ENCODE results near the gene TTN. TPM values are rescaled to one million over a fixed set of nuclear protein-coding genes. Genes with fewer than 3 reads are reported as not detected.

TTN gene
- total RNA-seq, 1 experiment from 2014 or later = 0.13 TPM

DNA sequence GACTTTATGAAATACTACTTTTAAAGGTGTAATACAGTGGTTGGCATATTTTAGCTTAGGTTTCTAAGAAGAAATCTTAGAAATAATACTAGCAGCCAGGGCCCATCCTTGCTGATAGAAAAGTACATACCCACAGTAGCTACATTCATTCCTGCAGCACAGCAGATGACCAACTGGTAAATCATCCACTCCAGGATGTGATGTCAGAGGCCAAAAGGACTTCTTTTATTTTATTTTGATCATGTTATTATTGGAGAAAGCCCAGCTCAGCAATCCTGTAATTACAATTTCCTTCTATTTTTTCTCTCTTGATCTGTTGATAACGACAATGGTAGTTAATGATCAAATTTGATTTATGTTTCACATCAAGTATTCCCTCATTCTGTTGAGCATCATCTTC is 18.0 kb upstream of the TTN start:
- H3K9me3 ChIP-seq (ENCODE audit: control insufficient read depth, insufficient read depth, low read depth, low read length) = no peaks in the 10 kb centered on the region
- DNase-seq (ENCODE audit: low read depth, low spot score) (no peak), ATAC-seq (no peak)
- H3K27ac ChIP-seq (ENCODE audit: low read length) = no peak overlapping the region
- H3K4me3 ChIP-seq (ENCODE audit: low read depth in 2 of 2, low read length in 2 of 2) = no peak overlapping the region
- TF ChIP-seq CTCF (IDR thresholded peaks at IDR 0.05) (no peak), SIN3A (IDR thresholded peaks at IDR 0.05; ENCODE audit: borderline replicate concordance, insufficient read depth, low read depth, low read length) (no peak), POLR2AphosphoS5 (IDR thresholded peaks at IDR 0.05; ENCODE audit: low read depth, low read length) (no peak), TCF7L2 (IDR thresholded peaks at IDR 0.05; ENCODE audit: low read depth, low read length) (no peak), REST (IDR thresholded peaks at IDR 0.05; ENCODE audit: insufficient read depth in 1 of 2, low read depth in 2 of 2, low read length in 1 of 2) (no peak)
- H3K4me1 ChIP-seq (ENCODE audit: control insufficient read depth, insufficient read depth, low read length) = no peaks in the 10 kb centered on the region
- no peaks in the 10 kb centered on the region for H3K36me3 ChIP-seq (ENCODE audit: control insufficient read depth, insufficient read depth, low read length)
- intact Hi-C loops (cut with micrococcal nuclease; ENCODE audit: unreplicated experiment) = no loop called here
- BruUV-seq (replicated peaks) = no TSS peak
- H3K27me3 ChIP-seq (ENCODE audit: control insufficient read depth, insufficient read depth, low read length) = no peaks in the 10 kb centered on the region
- in situ Hi-C loops (cut with HindIII; ENCODE audit: low pct_unique_long_range_greater_than_20kb, low sequenced_read_pairs) = no loop called here
- ChIA-PET POLR2A (no interaction called here), CTCF (no interaction called here)

DNA sequence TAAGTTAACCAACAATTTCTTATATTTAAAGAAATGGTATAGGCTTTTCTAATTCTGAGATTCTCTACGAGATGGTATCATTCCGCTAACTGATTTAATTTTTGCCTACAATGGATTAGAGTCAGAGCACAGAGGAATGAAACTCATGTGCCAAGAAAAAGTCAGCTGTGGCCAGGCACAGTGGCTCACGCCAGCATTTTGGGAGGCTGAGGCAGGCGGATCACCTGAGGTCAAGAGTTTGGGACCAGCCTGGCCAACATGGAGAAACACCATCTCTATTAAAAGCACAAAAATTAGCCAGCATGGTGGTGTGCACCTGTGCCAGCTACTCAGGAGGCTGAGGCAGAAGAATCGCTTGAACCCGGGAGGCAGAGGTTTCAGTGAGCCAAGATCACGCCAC is 17.0 kb upstream of the TTN start:
- Histone ChIP-seq H3K4me1 (ENCODE audit: control insufficient read depth, insufficient read depth, low read length) (no peaks in the 10 kb centered on the region), H3K36me3 (ENCODE audit: control insufficient read depth, insufficient read depth, low read length) (no peaks in the 10 kb centered on the region), H3K27me3 (ENCODE audit: control insufficient read depth, insufficient read depth, low read length) (no peaks in the 10 kb centered on the region), H3K27ac (ENCODE audit: low read length) (no peak overlapping the region), H3K4me3 (ENCODE audit: low read depth in 2 of 2, low read length in 2 of 2) (no peak overlapping the region), H3K9me3 (ENCODE audit: control insufficient read depth, insufficient read depth, low read depth, low read length) (no peaks in the 10 kb centered on the region)
- TF ChIP-seq CTCF (IDR thresholded peaks at IDR 0.05) = no peak
- TF ChIP-seq TCF7L2 (IDR thresholded peaks at IDR 0.05; ENCODE audit: low read depth, low read length) = no peak
- no peak for TF ChIP-seq POLR2AphosphoS5 (IDR thresholded peaks at IDR 0.05; ENCODE audit: low read depth, low read length)
- BruUV-seq (replicated peaks) = no TSS peak
- no peak for DNase-seq (ENCODE audit: low read depth, low spot score)
- ChIA-PET CTCF (no interaction called here), POLR2A (no interaction called here)
- intact Hi-C loops (cut with micrococcal nuclease; ENCODE audit: unreplicated experiment) (no loop called here), in situ Hi-C loops (cut with HindIII; ENCODE audit: low pct_unique_long_range_greater_than_20kb, low sequenced_read_pairs) (no loop called here)
- ATAC-seq = no peak

Data from Panc1 (cell line).